NT2/D1 (cell line): ENCODE measurements around the gene TNS1.

Experiments
- DNase-seq: peaks from one replicate; pipeline ENCODE4 v3.0.0-alpha.2; 2011; ENCODE audit warnings: low read depth, low spot score
- H3K27me3 ChIP-seq: 2 replicates; pipeline ENCODE4 v1.6.0; 2011; ENCODE audit warnings: mild to moderate bottlenecking; ENCODE audit not compliant: insufficient read length, insufficient read depth
- H3K36me3 ChIP-seq: 2 replicates; pipeline ENCODE4 v1.6.1; 2011; ENCODE audit warnings: mild to moderate bottlenecking, low read length, mixed read lengths; ENCODE audit not compliant: insufficient read depth, insufficient read length
- H3K4me1 ChIP-seq: 2 replicates; pipeline ENCODE4 v1.5.1; 2011; ENCODE audit not compliant: insufficient read depth, insufficient read length
- H3K4me3 ChIP-seq: 2 replicates; pipeline ENCODE4 v1.5.1; 2011; ENCODE audit warnings: low read depth; ENCODE audit not compliant: insufficient read length
- H3K9ac ChIP-seq: 2 replicates; pipeline ENCODE4 v1.6.0; 2011; ENCODE audit warnings: low read depth; ENCODE audit not compliant: insufficient read length
- H3K9me3 ChIP-seq: 2 replicates; pipeline ENCODE4 v1.5.1; 2011; ENCODE audit warnings: mild to moderate bottlenecking, low read length; ENCODE audit not compliant: insufficient read depth
- SUZ12 ChIP-seq: IDR thresholded peaks from 2 replicates; pipeline ENCODE4 v1.6.1; 2011; ENCODE audit not compliant: insufficient read length, insufficient read depth; ENCODE audit errors: extremely low read depth
- YY1 ChIP-seq: IDR thresholded peaks from 2 replicates; pipeline ENCODE4 v1.6.1; 2011; ENCODE audit not compliant: insufficient read length, insufficient read depth
- ZNF274 ChIP-seq: IDR thresholded peaks from 2 replicates; pipeline ENCODE4 v1.6.1; 2011; ENCODE audit warnings: mild to moderate bottlenecking, low read depth, low read length

The TNS1 gene

DNA sequence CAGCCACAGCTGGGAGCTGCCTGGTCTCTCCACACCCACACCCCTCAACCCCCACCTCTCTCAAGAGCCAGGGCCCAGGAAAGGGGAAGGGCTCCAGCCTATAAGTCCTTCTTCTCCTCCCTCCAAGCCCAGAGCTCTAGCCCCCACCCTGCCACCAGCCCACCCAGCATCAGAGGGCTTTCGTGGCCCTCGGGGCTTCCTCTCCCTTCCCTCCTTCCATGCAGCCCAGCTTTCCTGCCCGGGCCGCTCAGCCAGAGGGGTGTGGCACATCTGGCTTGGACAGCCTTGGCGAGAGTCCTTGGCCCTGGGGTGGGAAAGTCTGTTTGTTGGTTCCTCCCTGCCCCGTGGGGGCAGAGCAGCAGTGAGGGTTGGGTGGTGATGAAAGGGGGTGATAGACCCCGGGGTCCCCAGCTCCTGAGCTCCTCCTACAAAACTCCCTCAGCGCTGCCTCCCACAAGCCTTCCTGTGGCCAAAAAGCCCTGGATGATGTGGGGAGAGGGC is 7.0 kb downstream of the TNS1 start:
- Histone ChIP-seq H3K27me3 (no peaks in the 10 kb centered on the region), H3K9ac (no peak overlapping the region), H3K4me3 (no peak overlapping the region), H3K9me3 (no peaks in the 10 kb centered on the region), H3K4me1 (peaks cover 25% of the 10 kb centered on the region), H3K36me3 (peaks cover 19% of the 10 kb centered on the region)
- no peak for DNase-seq
- TF ChIP-seq ZNF274 = no peak
- no peak for TF ChIP-seq SUZ12
- no peak for TF ChIP-seq YY1

DNA sequence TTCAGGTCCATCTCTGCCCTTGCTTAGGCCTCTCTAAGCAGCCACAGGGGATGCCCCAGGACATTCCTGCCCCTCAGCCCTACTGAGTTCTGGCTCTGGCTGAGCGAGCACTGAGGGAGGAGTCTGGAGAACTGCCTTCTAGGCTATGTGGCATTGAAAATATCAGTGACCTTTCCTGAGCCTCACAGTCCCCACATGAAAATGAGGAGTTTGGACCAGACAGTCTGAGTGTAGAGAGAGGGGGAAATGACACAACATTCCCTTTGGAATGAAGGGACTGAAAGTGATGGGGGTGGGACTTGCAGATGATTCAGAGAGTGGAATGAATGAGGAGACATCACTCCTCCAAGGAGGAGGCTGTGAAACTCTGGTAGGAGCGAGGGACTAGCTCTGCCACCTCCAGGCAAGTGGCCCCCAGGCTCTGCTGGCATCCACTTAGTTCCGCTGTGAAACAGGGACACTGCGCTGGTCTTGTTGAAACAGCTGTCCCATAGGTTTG is 8.0 kb downstream of the TNS1 start:
- H3K9me3 ChIP-seq = no peaks in the 10 kb centered on the region
- H3K4me3 ChIP-seq = no peak overlapping the region
- peaks cover 29% of the 10 kb centered on the region for H3K36me3 ChIP-seq
- peaks cover 25% of the 10 kb centered on the region for H3K4me1 ChIP-seq
- no peak for TF ChIP-seq YY1
- TF ChIP-seq SUZ12 = no peak
- no peak for TF ChIP-seq ZNF274
- H3K27me3 ChIP-seq = no peaks in the 10 kb centered on the region
- no peak overlapping the region for H3K9ac ChIP-seq
- no peak for DNase-seq

DNA sequence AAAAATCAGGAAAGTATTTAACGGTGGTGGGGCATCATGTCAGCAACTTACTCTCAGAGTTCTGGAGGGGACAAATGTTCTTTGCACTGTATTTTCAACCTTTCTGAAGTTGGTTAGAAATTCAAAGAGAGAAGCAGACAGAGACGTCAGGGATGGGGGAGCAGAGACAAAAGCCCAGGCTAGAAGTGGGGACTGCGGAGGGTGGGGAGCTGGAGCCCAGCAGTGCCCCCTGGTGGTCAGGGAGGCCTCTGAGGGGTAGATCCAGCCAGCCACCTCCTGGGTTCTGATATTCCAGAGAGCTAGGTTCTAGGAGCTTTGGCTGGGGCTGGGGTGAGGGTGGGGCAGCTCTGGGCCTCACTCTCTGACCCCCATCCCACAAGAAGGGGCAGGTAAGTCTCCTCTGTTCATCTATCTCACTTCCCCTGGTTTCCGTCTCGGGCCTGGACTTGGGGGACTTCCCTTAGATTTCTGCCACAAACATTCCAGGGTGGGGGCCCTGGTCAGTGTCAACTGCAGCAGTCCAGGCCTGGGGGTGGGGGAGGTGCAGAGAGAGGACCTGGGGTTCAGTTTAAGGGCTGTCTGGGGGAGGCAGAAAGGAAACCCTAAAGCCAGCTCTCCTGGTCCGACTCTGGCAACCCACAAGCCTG is 8.9 kb downstream of the TNS1 start:
- H3K27me3 ChIP-seq = no peaks in the 10 kb centered on the region
- TF ChIP-seq SUZ12 (no peak), YY1 (no peak), ZNF274 (no peak)
- DNase-seq = no peak
- H3K36me3 ChIP-seq = peaks cover 34% of the 10 kb centered on the region
- no peak overlapping the region for H3K9ac ChIP-seq
- H3K9me3 ChIP-seq = no peaks in the 10 kb centered on the region
- H3K4me1 ChIP-seq = peaks cover 28% of the 10 kb centered on the region
- no peak overlapping the region for H3K4me3 ChIP-seq

DNA sequence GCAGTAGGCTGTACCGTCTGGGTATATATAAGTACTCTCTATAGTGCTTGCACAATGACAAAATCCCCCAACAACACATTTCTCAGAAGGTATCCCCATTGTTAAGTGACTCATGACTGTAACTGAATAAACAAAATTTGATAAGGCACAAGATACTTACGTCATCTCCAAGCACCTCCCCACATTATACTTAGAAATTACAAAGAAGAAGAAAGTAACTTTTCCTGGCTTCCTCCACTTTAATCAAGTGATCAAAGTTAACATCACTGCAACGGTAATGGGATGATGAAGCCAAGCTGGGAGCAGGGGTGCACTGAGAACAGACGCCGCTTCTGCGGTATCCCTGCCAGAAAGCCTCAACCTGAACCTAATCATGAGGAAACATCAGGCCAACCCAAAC is 9.7 kb downstream of the TNS1 start:
- no peak for TF ChIP-seq YY1
- TF ChIP-seq ZNF274 = no peak
- no peak for TF ChIP-seq SUZ12

DNA sequence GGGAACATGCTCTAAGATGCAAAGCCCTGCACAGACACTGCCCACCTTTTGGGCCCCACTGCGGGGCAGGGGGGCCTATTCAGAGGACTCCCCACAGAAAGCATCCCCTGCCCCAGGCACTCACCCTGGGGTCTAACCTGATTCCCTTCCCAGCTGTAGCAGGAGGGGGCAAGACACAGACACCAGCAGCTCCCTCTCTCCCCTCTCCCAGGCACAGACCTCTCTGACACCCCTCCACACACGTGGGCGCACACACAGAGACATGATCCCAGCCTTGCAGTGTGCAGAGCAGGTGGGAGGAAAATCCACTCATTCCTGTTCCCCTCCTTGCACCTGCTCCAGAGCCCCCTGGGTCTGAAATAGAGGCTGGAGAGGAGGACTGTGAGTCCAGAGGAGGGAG is 10.7 kb downstream of the TNS1 start:
- H3K4me1 ChIP-seq = peaks cover 36% of the 10 kb centered on the region
- no peak for TF ChIP-seq YY1
- TF ChIP-seq SUZ12 = no peak
- no peak for TF ChIP-seq ZNF274
- no peak overlapping the region for H3K4me3 ChIP-seq

More for the DNA sequence above, 9.7 kb downstream of the TNS1 start:
- H3K36me3 ChIP-seq = peaks cover 34% of the 10 kb centered on the region
- no peak overlapping the region for H3K4me3 ChIP-seq
- H3K9ac ChIP-seq = no peak overlapping the region
- no peaks in the 10 kb centered on the region for H3K27me3 ChIP-seq
- H3K9me3 ChIP-seq = no peaks in the 10 kb centered on the region
- DNase-seq = no peak
- peaks cover 33% of the 10 kb centered on the region for H3K4me1 ChIP-seq

DNA sequence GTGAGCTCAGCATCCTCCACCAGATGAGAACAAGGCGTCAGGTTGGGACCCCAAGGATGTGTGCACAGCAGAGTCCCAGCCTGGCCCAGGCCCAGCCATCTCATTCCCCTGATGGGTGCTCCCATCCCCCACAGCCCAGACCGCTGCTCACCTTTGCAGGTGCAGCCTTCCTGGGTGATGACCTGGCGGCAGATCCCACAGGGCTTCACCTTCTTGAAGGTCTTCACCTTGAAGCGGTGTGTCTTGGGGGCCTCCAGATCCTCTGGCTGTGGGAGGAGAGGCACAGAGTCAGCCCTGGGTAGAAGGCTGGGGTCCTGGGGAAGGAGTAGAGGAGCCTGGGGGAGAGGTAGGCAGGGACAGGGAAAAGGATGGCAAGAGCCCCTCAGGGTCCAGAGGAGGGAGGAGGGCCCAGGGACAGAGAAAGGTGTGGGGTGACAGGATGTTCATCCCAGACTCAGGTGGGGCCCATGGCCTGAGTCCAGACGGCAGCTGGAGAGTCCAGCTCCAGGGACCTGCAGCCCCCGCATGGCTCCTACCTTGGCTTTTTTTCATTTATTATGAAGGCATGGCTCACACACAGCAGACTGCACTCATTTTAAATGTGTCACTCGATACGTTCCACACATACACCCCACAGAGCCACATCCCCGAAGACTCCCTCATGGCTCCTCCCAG is 11.9 kb downstream of the TNS1 start:
- Histone ChIP-seq H3K4me1 (peaks cover 28% of the 10 kb centered on the region), H3K36me3 (peaks cover 39% of the 10 kb centered on the region), H3K27me3 (no peaks in the 10 kb centered on the region), H3K9me3 (no peaks in the 10 kb centered on the region), H3K9ac (no peak overlapping the region), H3K4me3 (no peak overlapping the region)
- no peak for DNase-seq
- TF ChIP-seq SUZ12 (no peak), ZNF274 (no peak), YY1 (no peak)

More for the DNA sequence above, 10.7 kb downstream of the TNS1 start:
- Histone ChIP-seq H3K27me3 (no peaks in the 10 kb centered on the region), H3K36me3 (peaks cover 30% of the 10 kb centered on the region), H3K9ac (no peak overlapping the region), H3K9me3 (no peaks in the 10 kb centered on the region)
- DNase-seq = no peak

DNA sequence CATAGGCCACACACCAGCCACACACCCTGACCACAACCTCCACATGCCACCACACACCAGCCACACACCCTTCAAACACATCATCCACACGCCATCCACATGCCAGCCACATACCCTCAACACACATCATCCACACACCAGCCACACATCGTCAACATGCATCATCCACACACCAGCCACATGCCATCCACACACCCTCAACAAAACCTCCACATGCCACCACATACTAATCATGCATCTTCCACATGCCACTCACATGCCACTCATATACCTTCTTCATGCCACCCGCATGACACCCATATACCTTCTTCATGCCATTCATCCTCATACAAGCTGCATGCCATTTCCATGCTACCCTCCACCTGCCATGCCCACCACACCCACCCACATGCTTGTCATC is 12.4 kb downstream of the TNS1 start:
- TF ChIP-seq YY1 = no peak
- TF ChIP-seq SUZ12 = no peak
- no peak for TF ChIP-seq ZNF274
- H3K4me1 ChIP-seq = peaks cover 23% of the 10 kb centered on the region
- peaks cover 41% of the 10 kb centered on the region for H3K36me3 ChIP-seq
- H3K9me3 ChIP-seq = no peaks in the 10 kb centered on the region
- H3K27me3 ChIP-seq = no peaks in the 10 kb centered on the region
- no peak overlapping the region for H3K9ac ChIP-seq
- DNase-seq = no peak
- H3K4me3 ChIP-seq = no peak overlapping the region

DNA sequence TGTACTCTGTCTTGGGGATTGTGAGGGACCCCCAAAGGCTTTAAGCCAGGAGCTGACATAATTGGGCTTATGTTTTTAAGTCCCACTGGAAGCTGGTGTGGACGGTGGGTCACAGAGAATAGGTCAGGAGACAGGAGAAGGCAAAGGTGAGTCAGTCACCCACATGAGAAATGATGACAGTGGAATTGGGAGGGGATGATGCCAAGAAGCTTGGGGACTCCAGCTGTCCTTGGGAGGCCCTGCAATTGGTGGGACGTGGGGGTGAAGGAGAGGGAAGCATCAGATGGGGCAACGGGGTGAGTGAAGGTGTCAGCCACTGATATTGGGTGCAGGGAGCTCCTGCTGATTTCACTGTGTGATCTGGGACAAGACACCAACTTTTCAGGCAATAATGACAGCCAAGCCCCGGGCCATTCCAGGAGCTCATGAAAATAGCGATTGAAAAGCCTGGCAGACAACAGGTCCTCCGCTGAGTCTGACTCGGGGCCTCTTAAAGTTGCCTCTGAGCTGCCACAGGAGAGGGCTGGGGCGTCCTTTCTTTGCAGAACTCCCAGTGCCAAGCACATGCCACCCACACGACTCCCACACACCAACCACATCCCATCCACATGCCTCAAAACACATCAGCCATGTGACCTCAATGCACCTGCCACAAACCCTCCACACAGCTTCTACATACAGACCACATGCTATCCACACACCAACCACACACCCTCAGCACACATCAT is 13.4 kb downstream of the TNS1 start:
- H3K9ac ChIP-seq = peak overlapping the region; percentile 16
- no peak overlapping the region for H3K4me3 ChIP-seq
- no peaks in the 10 kb centered on the region for H3K27me3 ChIP-seq
- H3K36me3 ChIP-seq = peaks cover 41% of the 10 kb centered on the region
- no peaks in the 10 kb centered on the region for H3K9me3 ChIP-seq
- peaks cover 15% of the 10 kb centered on the region for H3K4me1 ChIP-seq
- DNase-seq = no peak
- no peak for TF ChIP-seq YY1
- TF ChIP-seq ZNF274 = no peak
- no peak for TF ChIP-seq SUZ12
